Right cardiac atrium (tissue), 5 donors: ENCODE data around the gene NSG2. TPM values are rescaled to one million over a fixed set of nuclear protein-coding genes. Genes with fewer than 3 reads are reported as not detected.

Experiments
- ATAC-seq, 2 donors: fragments of 200-7000 bp; cut with Tn5 transposase; one replicate each; pipeline versions ENCODE4 v1.8.0 to v1.9.1; 2020; ENCODE audit warnings: moderate library complexity in 2 of 2, mild to moderate bottlenecking in 1 of 2
- DNase-seq, 3 donors: peaks; one replicate each; pipeline ENCODE4 v3.0.0-alpha.2; 2020
- H3K27ac ChIP-seq: one replicate; pipeline ENCODE4 v1.5.1; 2013; ENCODE audit warnings: mild to moderate bottlenecking, low read length, control low read depth, moderate library complexity
- H3K27me3 ChIP-seq: one replicate; pipeline ENCODE4 v1.6.1; 2013; ENCODE audit not compliant: control insufficient read depth, insufficient read depth
- H3K4me1 ChIP-seq: one replicate; pipeline ENCODE4 v1.6.1; 2013; ENCODE audit warnings: low read length; ENCODE audit not compliant: control insufficient read depth, insufficient read depth
- H3K4me3 ChIP-seq: one replicate; pipeline ENCODE4 v1.5.1; 2013; ENCODE audit warnings: low read length, control low read depth
- H3K9me3 ChIP-seq: one replicate; pipeline ENCODE4 v1.6.1; 2013; ENCODE audit warnings: low read length; ENCODE audit not compliant: control insufficient read depth
- WGBS: extraction: QIAGEN DNeasy Blood & Tissue Kit; methylation state at CpG from one replicate; pipeline ENCODE4 v1.1.7; 2013; 5-methylcytosine and 5-hydroxymethylcytosine counted together
- intact Hi-C, 4 donors: fragments of 100-400 bp; cut with DNase I; formaldehyde crosslinking; loops; one replicate each; pipeline versions ENCODE4 v1.11.0 to v1.14.0; 2022 to 2023
- polyA plus RNA-seq: library from polyadenylated mRNA; stranded (reverse); fragments of 200-250 nt; gene quantifications from one replicate; pipeline ENCODE4 v1.2.3, GENCODE V29; 2013
- total RNA-seq, 4 donors: library from RNA; stranded (reverse); fragmentation: NEBNext Ultra II Directional; extraction: Animal tissue kit (Norgen Biotek cat#: 25700); gene quantifications; one replicate each; pipeline ENCODE4 v1.2.1, GENCODE V29; 2021
- donor health status: healthy with polysubstance abuse.
- donor health status: DM: no; HTN: yes; CAD: no.
- donor health status: DM: no; HTN: no; CAD: no.
- donor health status: DM: no; HTN: yes; CAD: no; lungs with severe emphysema.
- donor health status: DM: yes; HTN: yes; CAD: no.

NSG2 gene
- total and polyA plus RNA-seq, 5 donors, result 0.12 to 0.97 (median 0.75) TPM; not detected in 2

DNA sequence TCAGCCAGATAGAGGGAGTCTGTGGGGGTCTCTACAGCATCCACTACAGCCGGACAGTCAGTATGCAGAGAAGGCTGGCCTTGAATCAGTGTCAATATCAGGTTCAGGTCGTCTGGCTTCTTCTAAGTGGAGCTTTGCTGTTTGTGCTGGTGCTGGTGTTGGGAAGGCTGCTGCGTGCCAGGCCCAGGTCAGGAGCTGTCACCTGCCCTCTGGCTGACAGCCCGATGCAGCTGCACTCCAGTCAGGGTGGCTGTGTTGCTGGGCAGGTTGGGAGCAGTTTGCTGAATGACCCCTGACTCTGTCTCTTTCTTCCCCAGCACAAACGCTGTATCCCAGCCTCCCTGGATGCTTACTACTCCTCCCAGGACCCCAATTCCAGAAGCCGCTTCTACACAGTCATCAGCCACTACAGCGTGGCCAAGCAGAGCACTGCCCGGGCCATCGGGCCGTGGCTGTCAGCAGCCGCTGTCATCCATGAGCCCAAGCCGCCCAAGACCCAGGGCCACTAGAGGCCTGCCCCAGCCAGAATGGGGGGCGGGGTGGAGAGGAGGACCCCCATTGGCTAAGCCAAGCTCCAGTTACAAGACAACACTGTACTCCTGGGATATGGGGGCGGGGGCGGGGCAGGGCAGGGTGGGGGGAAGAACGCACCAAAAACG, 61.6 kb downstream of the NSG2 start:
- Histone ChIP-seq H3K27ac (no peak overlapping the region), H3K27me3 (no peaks in the 10 kb centered on the region), H3K4me1 (no peaks in the 10 kb centered on the region), H3K9me3 (no peaks in the 10 kb centered on the region), H3K4me3 (no peak overlapping the region)
- 61% methylated on average over 17 of the region's 17 CpGs for WGBS
- ATAC-seq (peak in 1 of 2 donors; percentile 45), DNase-seq (no peak)
- intact Hi-C loops, result no loop called here

DNA sequence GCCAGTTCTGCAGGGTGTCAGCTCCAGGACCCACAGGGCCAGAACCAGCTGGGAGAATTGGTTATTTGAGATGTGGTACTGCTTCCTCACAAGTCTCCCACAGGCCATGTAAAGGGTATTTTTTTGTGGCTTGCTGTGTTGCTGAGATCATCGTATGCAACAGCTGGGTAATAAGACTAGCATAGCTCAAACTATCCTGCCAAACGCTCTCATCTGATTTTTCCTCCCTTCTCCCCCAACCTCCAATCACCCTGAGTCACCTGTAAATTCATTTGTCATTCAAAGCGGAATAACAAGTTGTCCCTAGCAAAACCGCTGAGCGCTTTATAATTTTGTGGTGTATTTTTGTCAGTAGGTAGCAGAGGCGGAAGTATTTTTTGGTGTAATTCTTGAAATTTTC, 63.2 kb downstream of the NSG2 start:
- no peak for DNase-seq
- H3K27me3 ChIP-seq, result no peaks in the 10 kb centered on the region
- H3K4me1 ChIP-seq, result no peaks in the 10 kb centered on the region
- intact Hi-C loops, result no loop called here
- WGBS, result 85% methylated on average over 6 of the region's 6 CpGs
- no peaks in the 10 kb centered on the region for H3K9me3 ChIP-seq
- no peak overlapping the region for H3K27ac ChIP-seq
- ATAC-seq, result no peak
- no peak overlapping the region for H3K4me3 ChIP-seq

DNA sequence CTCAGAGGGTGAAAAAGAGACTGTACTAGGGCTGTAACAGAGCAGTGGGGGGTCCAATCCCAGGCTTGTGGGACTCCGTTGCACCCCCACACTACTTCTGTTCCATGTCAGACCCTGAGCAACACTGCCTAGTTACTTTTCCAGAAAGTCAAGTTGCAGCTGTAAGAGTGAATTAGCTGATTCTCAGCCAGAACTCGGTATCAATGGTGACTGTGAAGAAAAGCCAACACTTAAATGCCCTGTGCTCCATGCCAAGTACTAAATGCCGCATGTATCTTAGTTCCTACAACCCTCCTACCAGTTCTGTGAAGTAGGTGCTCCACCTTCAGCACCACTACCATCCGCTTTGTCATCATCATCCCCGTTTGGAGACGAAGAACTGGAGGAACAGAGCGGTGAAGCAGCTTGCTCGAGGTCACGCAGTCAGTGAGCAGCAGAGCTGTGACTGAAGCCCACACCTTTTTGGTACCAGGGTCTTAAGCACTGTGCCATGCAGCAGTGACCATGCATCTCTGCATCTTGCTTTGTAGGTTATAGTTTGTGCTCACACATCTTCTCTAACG, 64.3 kb downstream of the NSG2 start:
- intact Hi-C loops, result no loop called here
- no peak overlapping the region for H3K27ac ChIP-seq
- 81% methylated on average over 10 of the region's 10 CpGs for WGBS
- no peaks in the 10 kb centered on the region for H3K27me3 ChIP-seq
- no peaks in the 10 kb centered on the region for H3K9me3 ChIP-seq
- DNase-seq, result no peak
- H3K4me3 ChIP-seq, result no peak overlapping the region
- no peaks in the 10 kb centered on the region for H3K4me1 ChIP-seq
- ATAC-seq, result no peak

DNA sequence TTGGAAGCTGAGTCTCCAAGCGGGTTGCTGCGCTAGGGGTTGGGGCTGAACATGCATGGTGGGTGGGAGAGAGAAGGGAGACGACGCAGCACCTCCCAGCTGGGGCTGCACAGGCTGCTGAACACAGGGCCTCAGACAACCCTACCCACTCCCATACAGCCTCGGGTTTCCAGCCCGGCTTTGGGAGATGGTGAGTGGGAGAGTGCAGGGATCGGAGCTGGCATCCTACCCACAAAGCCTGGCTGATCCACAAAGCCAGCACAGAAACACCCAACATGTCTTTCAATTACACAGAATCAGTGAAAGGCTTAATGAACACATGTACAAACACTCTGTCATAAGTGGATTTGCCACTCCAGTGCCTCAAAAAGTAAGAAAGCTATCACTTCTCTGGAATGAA, 64.8 kb downstream of the NSG2 start:
- intact Hi-C loops, result no loop called here
- DNase-seq (no peak), ATAC-seq (peak in 1 of 2 donors; percentile 23)
- Histone ChIP-seq H3K27me3 (no peaks in the 10 kb centered on the region), H3K27ac (no peak overlapping the region), H3K4me3 (no peak overlapping the region), H3K4me1 (no peaks in the 10 kb centered on the region), H3K9me3 (no peaks in the 10 kb centered on the region)
- WGBS, result 88% methylated on average over 7 of the region's 7 CpGs

DNA sequence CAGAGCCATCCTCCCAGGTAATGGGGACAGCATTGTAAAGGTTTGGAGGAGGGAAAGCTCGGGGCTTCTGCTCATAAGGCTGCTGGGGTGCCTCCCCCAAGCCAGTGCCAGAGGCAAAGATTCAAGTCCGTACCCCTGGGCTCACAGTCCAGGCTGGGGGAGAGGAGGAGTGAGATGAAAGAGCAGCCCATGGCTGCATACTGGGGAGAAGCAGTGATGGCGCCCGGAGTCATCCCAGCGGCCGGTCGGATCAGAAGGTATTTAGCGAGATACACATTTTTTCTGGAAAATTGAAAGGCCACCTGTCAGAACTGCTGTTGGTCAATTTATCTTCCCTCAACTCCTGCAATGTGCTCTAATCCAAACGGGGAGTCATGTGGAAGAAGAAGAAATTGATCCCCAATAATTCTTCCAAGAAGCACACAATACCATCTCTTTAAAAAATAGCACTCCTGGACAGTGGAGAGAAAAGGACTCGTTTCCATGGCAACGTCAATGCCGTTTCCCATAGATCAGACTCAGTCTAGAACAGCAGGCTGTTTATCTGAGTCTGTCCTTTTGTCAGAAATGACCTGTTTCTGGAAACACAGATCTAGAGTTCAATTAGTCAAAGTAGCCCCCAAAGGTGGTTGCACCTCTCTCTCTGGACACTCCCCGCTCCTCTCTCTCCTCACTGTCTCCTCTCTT, 65.9 kb downstream of the NSG2 start:
- no peak overlapping the region for H3K27ac ChIP-seq
- 84% methylated on average over 13 of the region's 13 CpGs for WGBS
- intact Hi-C loops, result no loop called here
- ATAC-seq (no peak), DNase-seq (no peak)
- H3K27me3 ChIP-seq, result no peaks in the 10 kb centered on the region
- no peaks in the 10 kb centered on the region for H3K9me3 ChIP-seq
- no peak overlapping the region for H3K4me3 ChIP-seq
- no peaks in the 10 kb centered on the region for H3K4me1 ChIP-seq

DNA sequence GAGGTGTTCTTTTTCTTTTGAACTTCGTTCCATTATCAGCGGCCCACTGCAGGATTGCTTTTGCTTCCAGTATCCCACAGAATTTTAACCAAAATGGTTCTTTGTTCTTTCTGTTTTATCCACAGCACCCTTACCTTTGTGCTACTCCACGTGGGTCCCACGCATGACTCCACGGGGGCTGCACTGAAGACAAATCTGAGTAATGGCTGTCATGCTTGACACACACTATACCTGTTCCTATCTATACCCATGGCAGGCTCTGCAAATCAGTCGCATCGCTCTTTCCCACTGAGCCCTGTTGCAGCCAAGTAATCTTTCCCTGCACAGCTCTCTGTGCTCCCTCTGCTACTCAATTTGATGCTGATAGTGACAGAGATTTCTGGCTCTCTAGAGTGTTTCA, 69.7 kb downstream of the NSG2 start:
- intact Hi-C loops, result no loop called here
- DNase-seq (no peak), ATAC-seq (no peak)
- WGBS, result 89% methylated on average over 7 of the region's 7 CpGs
- Histone ChIP-seq H3K4me3 (no peak overlapping the region), H3K9me3 (no peaks in the 10 kb centered on the region), H3K4me1 (no peaks in the 10 kb centered on the region), H3K27me3 (no peaks in the 10 kb centered on the region), H3K27ac (no peak overlapping the region)

DNA sequence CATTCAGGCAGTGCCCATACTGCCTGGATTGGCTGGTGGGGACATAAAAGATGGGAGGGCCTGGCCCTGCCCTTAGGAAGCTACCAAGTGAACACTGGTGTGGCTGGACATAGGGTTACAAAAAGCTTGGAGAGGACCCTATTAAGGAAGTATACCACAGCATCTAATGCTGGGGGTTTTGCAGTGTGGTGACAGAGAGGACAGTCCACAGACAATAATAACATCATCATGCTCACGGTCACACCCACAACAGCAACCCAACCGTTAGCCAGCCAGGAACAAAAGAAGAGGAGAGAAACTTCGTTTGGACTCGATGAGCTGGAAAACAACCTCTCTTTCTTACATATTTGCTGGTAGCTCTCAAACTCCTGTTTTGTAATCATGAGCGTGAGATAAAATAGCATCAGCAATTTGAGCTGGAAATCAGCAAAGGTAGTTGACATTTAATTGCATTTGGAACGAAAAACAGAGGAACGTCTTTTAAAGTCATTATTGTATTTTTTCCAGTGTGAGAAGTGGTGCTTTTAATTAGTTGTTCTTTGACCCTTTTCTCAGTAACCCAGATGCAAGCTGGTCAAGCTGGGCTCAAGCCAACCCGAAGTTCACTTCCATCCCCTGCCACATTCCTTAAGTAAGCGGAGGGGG, 73.4 kb downstream of the NSG2 start:
- H3K4me1 ChIP-seq, result no peaks in the 10 kb centered on the region
- no peaks in the 10 kb centered on the region for H3K9me3 ChIP-seq
- no peak overlapping the region for H3K4me3 ChIP-seq
- intact Hi-C loops, result no loop called here
- WGBS, result 70% methylated on average over 9 of the region's 9 CpGs
- H3K27me3 ChIP-seq, result no peaks in the 10 kb centered on the region
- H3K27ac ChIP-seq, result no peak overlapping the region
- ATAC-seq (no peak), DNase-seq (no peak)

DNA sequence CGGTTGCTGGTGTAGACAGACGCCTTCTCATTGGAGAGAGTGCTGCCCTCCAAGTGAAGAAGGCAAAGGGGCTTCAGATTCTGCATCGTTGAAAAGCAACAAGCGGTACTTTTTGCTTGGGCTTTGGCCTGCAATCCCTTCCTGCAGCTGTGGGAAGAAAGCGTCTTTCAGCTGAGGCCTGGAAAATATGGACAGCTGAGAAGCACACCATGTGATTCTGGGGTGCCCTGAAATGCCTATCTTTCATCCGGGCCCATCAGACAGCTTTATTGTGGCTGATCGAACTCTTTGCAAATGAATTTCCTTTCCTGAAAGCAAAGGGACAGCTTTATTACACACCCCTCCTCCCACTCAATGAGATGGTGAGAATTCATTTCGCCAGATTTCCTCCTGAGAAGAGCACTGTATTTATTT, 74.0 kb downstream of the NSG2 start:
- ATAC-seq (no peak), DNase-seq (no peak)
- intact Hi-C loops, result no loop called here
- Histone ChIP-seq H3K27me3 (no peaks in the 10 kb centered on the region), H3K4me3 (no peak overlapping the region), H3K4me1 (no peaks in the 10 kb centered on the region), H3K27ac (no peak overlapping the region), H3K9me3 (no peaks in the 10 kb centered on the region)
- WGBS, result 62% methylated on average over 8 of the region's 8 CpGs

DNA sequence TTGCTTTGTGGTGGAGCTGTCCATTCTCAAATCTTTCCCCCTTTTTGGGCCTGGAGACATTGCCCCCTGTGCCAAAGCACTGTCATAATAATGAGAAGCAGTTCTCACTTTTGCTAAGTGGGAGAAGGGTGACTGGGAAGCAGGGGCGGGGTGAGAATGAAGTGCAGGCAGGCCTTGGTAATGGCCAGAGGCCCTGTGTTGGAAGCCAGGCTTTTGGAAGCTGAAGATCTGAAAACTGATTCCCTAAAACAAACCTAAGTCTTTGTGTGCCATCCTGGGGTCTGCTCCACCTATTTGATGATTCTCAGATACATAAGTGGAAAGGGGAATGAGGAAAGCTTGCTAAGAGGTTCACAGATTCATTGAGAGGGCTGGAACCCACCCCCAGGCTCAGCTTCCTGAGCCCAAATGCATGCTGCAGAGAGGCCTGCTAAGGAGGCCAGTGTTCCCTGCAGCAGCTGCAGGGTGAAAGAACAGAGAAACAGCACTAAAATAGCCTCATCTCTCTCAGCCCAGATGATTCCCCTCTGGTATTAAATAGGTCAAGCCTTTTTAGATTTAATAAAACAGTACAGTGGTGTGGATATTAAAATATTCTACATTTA, 75.0 kb downstream of the NSG2 start:
- WGBS, result 63% methylated on average over 1 of the region's 1 CpG
- Histone ChIP-seq H3K27me3 (no peaks in the 10 kb centered on the region), H3K4me1 (no peaks in the 10 kb centered on the region), H3K4me3 (no peak overlapping the region), H3K9me3 (no peaks in the 10 kb centered on the region), H3K27ac (no peak overlapping the region)
- intact Hi-C loops, result no loop called here
- no peak for DNase-seq
- ATAC-seq, result no peak

DNA sequence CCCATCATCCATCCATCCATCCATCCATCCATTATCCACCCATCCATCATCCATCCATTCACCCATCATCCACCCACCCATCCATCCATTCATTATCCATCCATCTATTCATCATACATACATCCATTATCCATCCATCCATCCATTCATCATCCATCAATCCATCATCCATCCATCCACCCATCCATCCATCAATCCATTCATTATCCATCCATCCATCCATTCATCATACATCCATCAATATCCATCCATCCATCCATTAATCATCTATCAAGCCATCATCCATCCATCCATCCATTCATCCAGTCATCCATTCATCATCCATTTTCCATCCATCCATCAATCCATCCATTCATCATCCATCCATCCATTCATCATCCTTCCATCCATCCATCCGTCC, 89.0 kb downstream of the NSG2 start:
- 66% methylated on average over 1 of the region's 1 CpG for WGBS

DNA sequence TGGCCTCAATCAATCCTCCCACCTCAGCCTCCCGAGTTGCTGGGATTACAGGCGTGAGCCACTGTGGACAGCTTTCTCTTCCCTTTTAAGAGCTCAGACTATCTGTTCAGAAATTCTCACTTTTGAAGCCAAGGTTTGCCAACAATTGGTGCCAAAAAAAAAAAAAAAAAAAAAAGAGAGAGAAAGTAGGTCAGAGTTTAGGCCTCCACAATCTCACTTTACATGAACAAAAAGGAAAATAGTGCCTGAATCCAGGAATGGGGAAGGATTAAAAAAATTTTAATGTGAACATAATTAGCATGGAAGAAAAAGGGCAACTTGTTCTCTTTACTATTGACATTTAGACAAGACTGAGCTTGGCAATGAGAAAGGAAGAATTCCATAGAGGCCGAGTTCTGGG, 94.1 kb downstream of the NSG2 start:
- H3K4me3 ChIP-seq, result no peak overlapping the region
- ATAC-seq (no peak), DNase-seq (no peak)
- no peak overlapping the region for H3K27ac ChIP-seq
- WGBS, result 47% methylated on average over 3 of the region's 3 CpGs
- no peaks in the 10 kb centered on the region for H3K27me3 ChIP-seq
- intact Hi-C loops, result no loop called here
- H3K4me1 ChIP-seq, result no peaks in the 10 kb centered on the region
- H3K9me3 ChIP-seq, result no peaks in the 10 kb centered on the region

More for the DNA sequence above, 89.0 kb downstream of the NSG2 start:
- DNase-seq (no peak), ATAC-seq (no peak)
- H3K27me3 ChIP-seq, result no peaks in the 10 kb centered on the region
- no peak overlapping the region for H3K27ac ChIP-seq
- H3K9me3 ChIP-seq, result peaks cover 4% of the 10 kb centered on the region
- intact Hi-C loops, result no loop called here
- no peaks in the 10 kb centered on the region for H3K4me1 ChIP-seq
- no peak overlapping the region for H3K4me3 ChIP-seq
